GM19351 (cell line): Measurements from ENCODE around the gene NRP2.

Source experiments
- ATAC-seq: cut with Tn5 transposase; IDR thresholded peaks from one replicate; pipeline ENCODE4 v1.9.1; 2021; ENCODE audit warnings: mild to moderate bottlenecking, moderate library complexity; ENCODE audit not compliant: unreplicated experiment

Gene NRP2, protein sequence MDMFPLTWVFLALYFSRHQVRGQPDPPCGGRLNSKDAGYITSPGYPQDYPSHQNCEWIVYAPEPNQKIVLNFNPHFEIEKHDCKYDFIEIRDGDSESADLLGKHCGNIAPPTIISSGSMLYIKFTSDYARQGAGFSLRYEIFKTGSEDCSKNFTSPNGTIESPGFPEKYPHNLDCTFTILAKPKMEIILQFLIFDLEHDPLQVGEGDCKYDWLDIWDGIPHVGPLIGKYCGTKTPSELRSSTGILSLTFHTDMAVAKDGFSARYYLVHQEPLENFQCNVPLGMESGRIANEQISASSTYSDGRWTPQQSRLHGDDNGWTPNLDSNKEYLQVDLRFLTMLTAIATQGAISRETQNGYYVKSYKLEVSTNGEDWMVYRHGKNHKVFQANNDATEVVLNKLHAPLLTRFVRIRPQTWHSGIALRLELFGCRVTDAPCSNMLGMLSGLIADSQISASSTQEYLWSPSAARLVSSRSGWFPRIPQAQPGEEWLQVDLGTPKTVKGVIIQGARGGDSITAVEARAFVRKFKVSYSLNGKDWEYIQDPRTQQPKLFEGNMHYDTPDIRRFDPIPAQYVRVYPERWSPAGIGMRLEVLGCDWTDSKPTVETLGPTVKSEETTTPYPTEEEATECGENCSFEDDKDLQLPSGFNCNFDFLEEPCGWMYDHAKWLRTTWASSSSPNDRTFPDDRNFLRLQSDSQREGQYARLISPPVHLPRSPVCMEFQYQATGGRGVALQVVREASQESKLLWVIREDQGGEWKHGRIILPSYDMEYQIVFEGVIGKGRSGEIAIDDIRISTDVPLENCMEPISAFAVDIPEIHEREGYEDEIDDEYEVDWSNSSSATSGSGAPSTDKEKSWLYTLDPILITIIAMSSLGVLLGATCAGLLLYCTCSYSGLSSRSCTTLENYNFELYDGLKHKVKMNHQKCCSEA

DNA sequence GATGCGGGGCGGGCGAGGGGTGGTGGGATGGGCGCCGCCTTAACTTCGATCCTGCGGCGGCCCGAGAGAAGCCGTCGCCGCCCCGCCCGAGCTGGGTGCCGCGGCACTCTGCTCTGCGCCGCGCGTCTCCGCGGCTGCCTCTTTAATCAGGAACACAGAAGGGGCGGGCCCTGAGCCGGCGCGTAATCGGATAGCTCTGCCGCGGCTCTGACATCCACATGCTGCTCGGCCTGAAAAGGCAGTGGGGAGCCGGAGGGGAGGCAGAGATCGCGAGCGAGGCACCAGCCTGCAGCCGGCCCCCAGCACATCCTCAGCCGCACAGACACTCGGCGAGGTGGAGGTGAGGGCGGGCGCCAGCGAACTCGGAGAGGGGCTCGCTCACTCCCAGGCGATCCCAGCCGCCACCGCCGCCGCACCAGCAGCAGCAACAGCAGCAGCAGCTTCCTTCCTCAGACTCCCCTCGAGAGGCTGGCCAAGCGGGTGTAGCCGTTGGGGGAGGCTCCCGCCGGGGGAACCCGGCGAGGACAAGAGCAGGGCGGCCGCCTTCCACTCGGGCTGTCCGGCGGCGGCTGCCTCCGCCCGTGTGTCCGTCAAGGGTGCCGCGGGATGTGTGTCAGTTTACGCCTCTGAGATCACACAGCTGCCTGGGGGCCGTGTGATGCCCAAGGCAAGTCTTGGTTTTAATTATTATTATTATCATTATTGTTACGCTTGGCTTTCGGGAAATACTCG lies at the start of gene NRP2:
TSS of gene NRP2 (plus strand) at position 263 of the 732 bp plus-strand sequence. CDS start 790 bp downstream, outside the sequence.
- ATAC-seq = peak; percentile 67

DNA sequence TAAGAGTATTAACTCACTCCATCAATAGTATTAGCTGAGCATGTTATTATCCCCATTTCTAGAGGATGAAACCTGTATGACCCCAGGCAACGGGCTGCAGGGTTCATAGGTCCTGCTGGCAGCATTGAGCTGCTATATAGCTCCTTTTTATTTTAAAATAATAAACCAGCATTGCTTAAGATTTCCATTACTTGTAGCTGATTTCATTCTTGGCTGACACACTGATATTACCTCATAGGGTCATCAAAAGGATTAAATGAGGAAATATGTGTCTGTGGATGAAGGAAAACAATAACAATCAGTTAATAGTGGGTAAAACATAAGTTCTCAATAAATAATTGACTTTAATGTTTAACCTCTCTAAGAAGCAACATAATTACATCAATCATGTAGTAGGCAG lies 48.3 kb upstream of the NRP2 start:
- no peak for ATAC-seq

DNA sequence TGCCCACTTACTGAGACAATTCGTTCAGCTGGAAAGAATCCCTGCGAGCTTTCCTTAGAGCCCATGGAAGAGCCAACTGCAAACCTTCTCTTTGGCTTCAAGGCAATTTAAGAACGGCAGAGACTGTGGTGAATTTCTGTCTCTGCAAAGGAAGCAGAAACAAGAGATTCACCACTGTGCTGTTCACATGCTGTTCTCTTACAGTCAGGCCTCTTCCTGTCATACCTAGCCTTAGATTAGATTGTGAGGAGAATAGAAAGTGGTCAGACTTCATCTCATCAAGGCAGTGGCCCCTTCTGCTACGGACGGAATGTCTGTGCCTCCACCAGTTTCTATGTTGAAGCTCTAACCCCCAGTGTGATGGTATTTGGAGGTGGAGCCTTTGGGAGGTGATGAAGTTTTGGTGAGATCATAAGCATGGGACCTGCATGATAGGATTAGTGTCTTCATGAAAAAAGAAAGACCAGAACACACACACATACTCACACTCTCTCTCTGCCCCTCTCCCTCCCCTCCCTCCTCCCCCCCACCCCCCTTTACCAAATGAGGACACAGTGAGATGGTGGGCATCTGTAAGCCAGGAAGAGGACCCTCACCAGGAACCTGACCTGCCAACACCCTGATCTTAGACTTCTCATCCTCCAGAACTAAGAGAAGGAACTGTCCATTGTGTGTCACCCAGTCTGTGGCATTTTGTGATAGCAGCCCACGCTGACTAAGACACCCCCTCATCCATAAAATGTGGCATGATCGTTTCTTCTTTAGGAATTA lies 45.6 kb upstream of the NRP2 start:
- ATAC-seq = no peak

DNA sequence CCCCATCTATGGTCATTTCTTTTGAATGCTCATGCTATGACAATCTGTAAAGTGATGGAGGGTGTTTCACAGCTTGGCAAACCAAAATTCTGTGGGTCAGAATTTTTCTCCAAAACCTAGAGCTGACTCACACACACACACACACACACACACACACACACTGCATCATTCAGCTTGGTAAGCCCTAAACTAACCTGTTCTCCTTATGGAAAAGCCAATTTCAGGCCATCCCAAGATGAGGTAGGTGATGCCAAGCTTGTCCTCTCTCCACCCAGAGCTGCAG lies 45.0 kb upstream of the NRP2 start:
- no peak for ATAC-seq

DNA sequence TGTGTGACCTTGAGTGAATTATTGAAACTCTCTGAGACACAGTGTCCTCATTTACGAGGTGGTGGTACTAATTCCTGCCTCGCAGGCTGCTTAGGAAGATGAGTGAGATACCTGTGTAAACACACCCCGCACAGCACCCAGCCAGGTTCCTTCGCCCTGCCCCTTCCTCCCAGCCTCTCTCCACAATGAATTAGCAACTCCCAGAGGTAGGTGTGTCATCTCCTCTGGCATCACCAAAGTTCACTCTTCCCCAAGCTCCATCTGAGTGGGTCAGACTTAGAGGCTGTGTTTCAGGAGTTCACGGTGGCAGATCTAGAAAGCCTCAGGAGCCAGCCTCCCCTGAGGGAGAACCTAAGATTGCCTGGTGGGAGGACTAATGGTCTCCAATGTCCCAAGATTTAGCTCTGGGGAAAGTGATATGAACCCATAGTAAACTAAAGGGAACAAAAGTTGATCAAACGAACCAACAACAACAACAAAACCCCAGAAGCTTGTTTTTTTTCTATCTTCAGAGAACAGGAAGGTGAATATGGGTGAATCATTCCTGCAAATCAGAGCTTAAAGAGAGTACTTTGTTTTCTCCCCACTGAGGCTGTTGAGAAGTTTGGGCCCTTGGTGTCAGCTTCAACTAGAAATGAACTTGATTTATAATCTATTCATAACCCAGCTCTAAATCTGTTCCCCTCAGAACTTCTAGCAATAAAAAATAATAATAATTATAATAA lies 44.4 kb upstream of the NRP2 start:
- no peak for ATAC-seq

DNA sequence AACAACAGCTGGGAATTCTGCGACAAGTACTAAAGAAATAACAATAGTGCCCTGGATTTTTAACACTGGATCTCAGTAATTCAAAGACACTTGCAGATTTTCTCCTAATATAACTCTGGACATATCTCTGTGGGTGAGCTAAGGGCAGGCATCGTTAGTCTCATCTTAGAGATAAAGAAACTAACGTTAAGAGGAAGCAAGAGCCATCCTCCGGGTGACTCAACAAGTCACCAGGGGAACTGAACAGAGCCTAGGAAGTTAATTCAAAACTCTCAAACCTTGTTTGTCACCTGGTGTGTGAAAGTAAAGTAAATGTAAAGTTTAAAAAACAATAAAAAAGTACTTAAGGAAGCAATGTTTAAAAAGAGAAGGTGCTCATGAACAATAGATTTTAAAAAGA lies 41.6 kb upstream of the NRP2 start:
- no peak for ATAC-seq

DNA sequence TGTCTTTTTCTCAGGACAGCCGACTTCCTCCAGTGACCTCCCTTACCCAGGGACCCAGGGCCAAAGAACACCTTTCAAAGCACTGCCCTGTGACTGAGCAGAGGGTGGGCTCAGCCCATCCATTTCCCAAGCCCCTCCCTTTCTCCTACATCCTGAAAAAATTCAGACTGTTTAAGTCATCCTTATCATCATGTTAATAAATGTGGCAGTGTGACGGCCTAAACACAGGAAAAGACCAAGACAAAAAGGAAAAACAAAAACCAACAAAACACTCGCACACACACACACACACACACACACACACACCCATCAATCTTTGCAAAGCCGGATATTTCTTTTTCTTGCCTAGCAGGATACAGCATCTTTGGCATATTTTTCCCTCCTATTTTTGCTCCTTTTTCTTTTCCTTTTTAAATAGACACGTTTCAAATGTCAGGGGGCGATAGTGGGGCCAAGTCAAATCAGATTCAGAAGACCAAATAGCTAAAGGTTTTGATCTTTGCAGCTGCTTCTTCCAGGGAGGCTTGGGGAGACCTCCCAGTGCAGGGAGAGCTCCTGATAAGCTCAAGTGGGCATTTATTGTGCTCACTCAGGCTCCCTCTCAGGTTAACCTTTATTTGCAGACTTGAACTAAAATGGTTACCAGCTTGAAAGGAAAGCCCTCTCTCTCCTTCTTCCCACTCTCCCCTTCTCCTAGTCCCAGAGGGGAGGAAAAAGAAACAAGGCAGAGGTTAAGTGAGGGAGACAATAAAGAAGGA lies 39.5 kb upstream of the NRP2 start:
- ATAC-seq = no peak

DNA sequence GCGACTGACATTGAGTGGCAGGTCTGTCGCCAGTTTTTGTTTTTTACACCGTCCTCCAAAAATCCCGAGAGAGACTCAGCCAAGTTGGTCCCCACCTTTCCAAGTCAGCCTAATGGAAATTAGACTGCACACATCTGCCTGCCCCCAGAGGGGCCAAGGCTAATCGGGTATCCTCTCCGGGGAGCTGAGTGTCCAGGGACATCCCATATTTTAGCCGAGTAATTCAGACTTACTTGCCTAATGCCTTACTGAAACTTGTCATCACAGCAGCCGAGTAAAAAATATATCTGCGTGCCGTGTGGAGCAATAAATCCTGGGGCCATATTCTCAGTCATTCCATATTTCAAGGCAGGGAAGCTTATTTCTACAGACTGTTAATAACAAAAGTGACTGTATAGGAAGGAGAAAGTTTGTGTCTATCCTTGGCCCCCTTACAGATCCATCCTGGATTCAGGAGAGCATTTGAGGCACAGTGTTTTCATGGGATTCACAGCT lies 38.9 kb upstream of the NRP2 start:
- no peak for ATAC-seq

DNA sequence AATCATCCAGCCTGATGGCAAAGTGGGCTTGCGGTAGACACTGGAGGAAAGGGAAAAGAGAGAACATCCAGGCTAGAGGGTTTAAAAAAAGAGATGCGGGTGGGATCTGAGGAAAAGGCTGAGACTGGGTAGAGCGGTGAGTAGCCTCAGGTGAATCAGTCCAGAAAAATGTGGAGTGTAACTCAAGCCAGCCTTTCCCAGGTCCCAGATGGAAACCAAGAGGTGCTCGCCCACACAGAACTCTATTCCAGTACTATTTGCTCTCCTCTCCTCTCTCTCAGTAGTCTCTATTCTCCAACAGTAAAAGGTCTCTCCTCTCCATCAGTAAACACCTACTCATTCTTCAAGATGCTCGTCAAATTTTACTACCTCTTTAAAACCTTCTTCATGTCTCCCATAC lies 38.3 kb upstream of the NRP2 start:
- ATAC-seq = no peak

DNA sequence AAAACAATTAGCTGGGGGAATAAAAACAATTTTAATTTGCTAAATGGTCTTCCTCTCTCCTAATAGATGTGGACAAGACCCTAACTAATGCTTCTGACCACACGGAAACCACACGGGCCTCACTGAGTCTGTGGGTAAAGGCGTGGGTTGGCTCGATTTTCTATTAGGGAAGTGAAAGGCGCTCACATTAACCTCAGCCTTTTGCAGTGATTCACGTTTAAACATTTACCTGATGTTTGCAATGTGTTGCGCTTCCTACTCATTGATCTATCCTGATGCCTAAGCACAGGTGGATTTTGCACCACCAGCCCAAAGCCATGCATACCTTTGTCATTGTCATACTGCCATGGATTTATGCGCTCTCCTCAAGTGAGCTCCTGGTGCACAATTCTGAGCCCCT lies 35.6 kb upstream of the NRP2 start:
- ATAC-seq = peak; percentile 98

DNA sequence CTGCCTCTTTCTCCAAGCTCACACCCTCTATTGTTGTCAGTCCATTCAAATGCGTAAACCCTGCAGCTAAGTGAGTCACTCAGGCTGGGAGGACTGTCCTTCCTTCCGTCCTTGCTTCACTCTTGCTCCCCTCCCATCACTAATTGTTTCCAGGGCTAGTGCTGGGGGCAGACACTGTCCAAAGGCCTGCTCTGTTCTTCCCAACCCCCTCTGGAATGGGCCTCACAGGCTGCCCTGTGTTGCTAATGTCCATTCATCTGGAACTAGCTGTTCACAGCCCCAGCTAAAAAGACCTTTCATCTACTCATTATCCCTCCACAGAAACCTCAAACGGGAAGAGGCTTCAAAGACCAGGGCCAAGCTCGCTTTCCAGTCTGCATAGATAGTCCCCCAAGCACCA lies 31.9 kb upstream of the NRP2 start:
- ATAC-seq = no peak

DNA sequence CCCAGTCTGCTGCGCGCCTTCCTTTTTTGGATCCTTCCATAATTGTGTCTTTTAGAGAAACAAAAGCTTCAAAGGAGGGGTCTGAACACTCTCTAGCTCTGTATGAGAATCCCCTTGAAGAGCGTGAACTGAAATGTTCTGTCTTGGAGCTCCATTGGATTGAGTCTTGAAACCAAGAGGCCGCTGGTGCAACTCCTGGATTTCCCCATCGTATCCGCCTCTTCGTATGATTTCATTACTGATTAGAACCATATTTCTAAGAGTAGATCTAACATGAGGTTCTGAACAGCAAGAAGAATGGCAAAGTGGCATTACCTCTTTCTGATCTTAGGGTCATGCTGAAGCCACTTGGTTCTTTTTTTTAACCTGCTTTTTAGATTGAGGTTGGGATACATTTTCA lies 31.4 kb upstream of the NRP2 start:
- no peak for ATAC-seq

DNA sequence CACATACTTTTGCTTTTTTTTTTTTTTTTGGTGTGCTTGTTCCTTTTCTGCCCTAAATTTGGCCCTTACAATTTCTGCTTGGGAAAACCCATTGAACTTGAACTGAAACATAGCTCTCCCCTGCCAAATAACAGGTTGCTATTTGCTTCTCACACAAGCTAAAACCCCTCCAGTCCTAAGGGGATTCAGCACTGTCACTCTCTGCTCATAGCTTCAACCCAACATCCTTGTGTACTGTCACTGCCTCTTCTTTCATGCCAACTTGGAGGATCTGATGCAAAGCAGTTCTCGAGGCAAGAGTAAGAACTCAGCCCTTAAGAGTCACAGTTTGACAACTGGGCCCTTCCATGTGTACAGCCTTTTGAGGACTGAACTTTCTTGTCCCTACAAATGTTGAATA lies 30.6 kb upstream of the NRP2 start:
- ATAC-seq = no peak

DNA sequence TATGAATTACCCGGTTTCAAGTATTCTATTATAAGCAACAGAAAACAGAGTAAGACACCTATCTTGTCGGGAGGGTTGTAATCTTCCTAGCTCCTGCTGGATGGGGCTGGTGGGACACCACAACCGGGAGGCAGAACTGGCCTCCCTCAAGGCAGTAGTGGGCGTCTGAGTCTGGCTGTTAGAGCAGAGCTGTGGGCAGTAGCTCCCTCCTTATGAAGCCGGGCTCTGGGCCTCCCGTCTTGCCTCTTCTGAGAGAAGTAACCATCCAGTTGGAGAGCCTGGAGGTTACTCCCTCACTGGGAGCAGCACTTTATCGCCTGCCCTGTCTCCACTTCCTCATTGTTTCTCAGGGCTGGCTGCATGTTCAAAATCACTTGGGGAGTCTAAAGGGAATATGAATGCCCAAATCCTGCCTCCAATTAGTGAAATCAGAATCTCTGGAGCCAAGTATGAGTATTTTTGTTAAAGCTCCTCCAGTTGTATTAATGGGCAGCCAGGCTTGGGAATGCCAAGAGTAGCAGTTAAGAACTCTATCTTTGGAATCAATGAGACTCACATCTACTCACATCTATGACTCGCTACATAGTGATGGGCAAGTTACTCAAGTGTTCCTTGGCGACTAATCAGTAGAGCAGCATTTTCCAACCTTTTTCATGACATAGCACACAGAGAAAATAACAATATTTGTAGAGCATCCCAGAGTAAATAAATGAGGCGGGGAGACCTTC lies 27.3 kb upstream of the NRP2 start:
- ATAC-seq = no peak

DNA sequence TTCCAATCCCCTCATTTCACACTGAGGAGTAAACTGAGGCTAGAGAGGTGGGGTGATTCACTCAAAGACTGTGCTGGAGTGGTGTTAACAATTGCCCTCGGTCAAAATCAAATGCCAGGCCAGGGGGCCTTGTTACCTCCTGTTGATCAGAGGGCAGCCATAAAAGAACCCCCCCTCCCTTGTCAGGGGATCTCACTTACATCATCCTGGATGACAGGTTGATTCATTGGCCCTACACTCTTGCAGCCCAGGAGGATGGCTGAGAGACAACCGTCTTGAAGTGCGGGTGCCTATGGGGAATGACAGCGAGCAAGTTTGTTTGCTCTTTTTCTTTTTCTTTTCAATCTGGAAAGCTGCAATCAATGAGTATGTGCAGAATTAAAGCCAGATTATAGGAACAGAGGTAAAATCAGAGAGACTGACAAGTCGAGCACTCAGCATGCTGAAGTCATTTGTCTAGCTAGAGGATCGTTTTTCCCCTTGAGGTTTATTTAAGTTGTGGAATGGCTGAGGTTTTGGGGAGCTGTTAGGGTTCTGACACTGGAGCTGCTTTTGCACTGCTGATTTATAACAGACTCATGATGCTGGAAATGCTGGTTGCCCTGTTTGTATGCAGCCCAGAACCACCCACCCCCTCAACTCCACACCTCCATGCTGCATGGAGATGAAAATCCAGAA lies 26.4 kb upstream of the NRP2 start:
- ATAC-seq = no peak

DNA sequence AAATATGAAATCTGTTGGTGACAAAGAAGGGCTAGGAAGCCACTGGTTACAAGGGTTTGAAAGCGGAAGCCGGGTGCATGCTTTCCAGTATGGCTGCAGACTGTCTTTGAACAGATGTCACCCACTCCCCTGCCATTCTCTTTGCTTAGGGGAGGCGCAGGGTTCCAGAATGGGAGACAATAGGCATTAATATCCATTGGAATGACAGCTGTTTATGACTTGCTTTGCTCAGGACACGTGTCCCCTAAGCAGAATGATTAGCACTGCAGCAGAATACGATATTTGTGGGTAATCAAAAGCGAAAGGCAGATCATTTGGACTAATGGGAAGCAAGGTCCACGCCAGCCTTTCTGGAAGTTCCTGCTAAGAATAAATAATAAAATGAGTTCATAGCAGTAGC lies 25.8 kb upstream of the NRP2 start:
- no peak for ATAC-seq

DNA sequence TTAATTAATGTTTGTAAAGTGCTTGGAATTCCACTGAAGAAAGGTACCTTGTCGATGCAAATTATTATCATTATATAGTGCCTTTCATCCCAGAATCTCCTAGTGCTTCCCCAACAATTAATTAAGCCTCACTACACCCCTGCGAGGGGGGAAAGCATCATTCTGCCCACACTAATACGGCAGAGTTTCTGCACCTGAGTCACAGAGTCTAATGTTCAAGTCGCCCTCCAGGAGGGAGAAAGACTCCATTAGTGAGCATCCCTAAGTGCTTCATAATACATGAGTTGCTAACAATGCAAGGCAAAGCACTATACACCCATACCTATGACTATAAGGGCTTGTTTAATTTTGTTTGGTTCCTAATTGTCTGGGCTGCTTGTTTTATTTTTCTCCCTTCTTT lies 25.4 kb upstream of the NRP2 start:
- no peak for ATAC-seq

DNA sequence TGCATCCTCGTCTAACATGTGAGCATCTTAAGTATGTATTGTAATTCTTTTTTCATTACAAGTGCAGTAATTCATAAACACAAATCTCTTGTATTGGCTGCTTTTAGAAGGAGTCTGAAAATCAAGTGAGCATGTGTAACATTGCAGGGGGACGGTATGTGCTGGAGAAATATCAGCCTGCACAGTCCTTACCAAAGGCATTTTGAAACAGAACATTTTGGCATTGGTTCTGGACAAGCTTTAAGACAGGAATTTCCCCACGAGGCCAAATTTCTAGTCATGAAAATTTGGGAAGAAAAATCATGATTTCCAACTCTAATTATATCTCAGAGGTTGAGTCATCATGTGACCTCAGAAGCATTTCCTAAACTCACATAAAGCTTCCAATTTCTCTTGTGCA lies 24.7 kb upstream of the NRP2 start:
- ATAC-seq = no peak
